Cardiac fibroblast (primary cell): Measurements from ENCODE around the gene L3HYPDH.

Source experiments
- DNase-seq, 2 donors: peaks; one replicate each; pipeline versions ENCODE4 v3.0.0 to v3.0.0-alpha.2; 2010; ENCODE audit warnings: low read depth in 2 of 2
- H3K4me3 ChIP-seq, 2 donors: replicated peaks in 1 of 2; 1 replicate in 1 of 2; 2 replicates in 1 of 2; pipeline ENCODE4 v1.5.1; 2011; ENCODE audit warnings: low read depth in 2 of 2, low read length in 2 of 2, mild to moderate bottlenecking in 2 of 2, moderate library complexity in 1 of 2
- TF ChIP-seq, protein P1 (sequence below): IDR thresholded peaks from one replicate; pipeline ENCODE4 v1.5.1; 2011; ENCODE audit warnings: low read depth, mild to moderate bottlenecking, low read length, inconsistent platforms

The L3HYPDH gene

DNA sequence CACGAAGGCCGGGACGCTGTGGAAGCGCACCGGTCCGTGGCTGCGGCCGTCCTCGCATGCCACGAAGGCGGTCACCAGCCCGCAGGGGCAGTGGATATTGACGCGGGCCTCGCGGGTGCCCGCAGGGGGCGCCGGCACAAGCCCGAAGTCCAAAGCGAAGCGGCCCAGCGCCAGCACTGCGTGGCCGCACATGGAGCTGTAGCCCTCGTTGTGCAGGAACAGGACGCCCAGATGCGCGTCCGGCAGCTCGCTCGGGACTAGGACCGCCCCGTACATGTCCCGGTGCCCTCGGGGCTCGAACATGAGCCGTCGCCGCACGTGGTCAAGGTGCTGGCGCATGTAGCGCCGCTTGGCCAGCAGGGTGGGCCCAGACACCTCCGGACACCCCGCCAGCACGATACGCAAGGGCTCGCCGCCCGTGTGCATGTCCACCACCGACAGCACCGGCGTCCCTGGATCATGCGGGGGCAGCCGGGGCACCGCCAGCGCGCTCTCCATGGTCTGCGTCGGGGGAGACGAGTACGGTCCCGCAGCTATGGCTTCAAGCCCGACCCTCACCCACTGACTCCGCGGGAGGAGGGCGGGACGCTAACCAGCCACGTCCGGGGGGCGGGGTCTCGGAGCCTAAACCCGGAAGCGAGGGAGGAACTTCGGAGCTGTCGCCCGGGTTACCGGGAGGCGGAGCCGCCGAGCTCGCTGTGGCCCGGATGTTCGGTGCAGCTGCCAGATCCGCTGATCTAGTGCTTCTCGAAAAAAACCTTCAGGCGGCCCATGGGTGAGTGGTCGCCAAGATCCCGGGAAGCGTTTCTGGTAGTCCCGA, at the start of gene L3HYPDH, which contains the start of gene JKAMP:
TSS of gene L3HYPDH (minus strand) at position 590 of the 820 bp plus-strand sequence. CDS start at position 498, 92 bp downstream.
TSS of gene JKAMP (plus strand) at position 699 of the 820 bp plus-strand sequence. CDS start at position 772, 73 bp downstream.
- TF ChIP-seq, protein P1, sequence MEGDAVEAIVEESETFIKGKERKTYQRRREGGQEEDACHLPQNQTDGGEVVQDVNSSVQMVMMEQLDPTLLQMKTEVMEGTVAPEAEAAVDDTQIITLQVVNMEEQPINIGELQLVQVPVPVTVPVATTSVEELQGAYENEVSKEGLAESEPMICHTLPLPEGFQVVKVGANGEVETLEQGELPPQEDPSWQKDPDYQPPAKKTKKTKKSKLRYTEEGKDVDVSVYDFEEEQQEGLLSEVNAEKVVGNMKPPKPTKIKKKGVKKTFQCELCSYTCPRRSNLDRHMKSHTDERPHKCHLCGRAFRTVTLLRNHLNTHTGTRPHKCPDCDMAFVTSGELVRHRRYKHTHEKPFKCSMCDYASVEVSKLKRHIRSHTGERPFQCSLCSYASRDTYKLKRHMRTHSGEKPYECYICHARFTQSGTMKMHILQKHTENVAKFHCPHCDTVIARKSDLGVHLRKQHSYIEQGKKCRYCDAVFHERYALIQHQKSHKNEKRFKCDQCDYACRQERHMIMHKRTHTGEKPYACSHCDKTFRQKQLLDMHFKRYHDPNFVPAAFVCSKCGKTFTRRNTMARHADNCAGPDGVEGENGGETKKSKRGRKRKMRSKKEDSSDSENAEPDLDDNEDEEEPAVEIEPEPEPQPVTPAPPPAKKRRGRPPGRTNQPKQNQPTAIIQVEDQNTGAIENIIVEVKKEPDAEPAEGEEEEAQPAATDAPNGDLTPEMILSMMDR = peak; percentile 30
- DNase-seq = peak; percentile 95 to 96
- peak within 1 kb of the TSS; percentile 90 for H3K4me3 ChIP-seq

DNA sequence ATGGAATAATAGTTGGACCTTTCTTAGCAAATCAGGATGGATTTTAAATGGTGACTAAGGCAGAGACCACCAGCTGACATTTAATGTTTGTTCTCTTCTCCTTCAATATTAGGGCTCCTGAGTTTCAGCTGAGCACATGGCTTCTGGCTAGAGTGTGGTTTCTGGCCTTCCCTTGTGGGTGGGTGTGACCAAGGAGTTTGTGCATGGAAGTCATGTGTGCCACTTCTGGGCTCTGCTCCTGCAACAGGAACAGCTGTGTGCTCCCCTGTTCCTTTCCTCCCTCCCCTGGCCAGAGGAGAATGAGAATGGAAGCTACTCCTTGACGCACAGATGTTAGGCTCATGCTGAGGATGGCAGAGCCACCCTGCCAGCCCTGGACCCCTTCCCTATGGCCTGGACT, 48.2 kb upstream of the L3HYPDH start:
- no peak overlapping the region for H3K4me3 ChIP-seq
- TF ChIP-seq, protein P1 = no peak

DNA sequence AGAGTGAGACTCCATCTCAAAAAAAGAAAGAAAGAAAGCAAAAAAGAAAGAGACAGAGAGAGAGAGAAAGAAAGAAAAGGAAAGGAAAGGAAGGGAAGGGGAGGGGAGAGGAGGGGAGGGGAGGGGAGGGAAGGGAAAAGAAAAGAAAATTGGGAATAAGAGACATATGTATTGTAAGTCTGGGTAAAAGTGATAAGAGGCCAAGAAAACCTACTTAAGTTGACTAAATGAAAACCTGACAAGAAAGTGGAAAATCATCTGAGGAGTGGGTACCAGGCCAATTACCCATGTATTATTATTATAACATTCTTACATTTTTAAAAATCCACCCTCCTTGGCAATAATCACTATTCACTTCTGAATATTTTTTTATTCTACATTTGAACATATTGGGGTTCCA, 46.1 kb upstream of the L3HYPDH start:
- DNase-seq = no peak
- TF ChIP-seq, protein P1 = no peak
- no peak overlapping the region for H3K4me3 ChIP-seq

More for the DNA sequence above, 48.2 kb upstream of the L3HYPDH start:
- no peak for DNase-seq

DNA sequence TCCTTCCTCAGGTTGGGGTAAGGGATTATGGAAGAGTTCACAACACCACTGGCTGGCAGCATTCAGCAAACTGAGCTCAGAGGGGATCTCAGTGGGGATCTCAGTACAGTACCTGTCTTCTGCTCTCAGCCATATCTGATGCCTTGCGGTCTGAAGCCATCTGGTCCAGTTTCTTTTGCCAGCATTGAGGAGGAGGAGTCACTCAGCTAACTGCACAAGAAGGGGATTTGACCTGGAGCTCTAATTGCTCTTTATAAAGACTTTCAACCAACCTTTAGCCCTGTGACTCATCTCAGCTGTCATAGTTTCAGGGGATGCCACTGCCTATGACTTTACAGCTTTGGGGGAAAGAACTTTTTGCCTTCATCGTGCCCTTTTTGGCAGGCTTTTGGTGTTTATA, 45.0 kb upstream of the L3HYPDH start:
- H3K4me3 ChIP-seq = no peak overlapping the region
- TF ChIP-seq, protein P1 = no peak
- DNase-seq = no peak

DNA sequence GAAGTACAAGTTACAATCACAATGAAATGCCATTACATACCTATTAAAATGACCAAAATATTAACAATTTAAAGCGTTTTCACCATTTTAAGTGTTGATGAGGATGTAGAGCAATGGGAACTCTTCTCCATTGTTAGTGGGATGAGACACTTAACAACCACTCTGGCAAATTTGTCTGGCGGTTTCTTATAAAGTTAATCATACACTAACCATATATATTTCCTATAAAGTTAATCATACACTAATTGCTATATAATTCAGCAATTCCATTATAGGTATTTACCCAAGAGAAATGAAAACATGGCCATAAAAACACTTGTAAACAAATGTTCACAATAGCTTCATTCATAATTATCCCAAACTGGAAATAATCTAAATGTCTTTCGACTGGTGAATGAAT, 36.0 kb upstream of the L3HYPDH start:
- TF ChIP-seq, protein P1 = no peak
- DNase-seq = no peak
- no peak overlapping the region for H3K4me3 ChIP-seq

DNA sequence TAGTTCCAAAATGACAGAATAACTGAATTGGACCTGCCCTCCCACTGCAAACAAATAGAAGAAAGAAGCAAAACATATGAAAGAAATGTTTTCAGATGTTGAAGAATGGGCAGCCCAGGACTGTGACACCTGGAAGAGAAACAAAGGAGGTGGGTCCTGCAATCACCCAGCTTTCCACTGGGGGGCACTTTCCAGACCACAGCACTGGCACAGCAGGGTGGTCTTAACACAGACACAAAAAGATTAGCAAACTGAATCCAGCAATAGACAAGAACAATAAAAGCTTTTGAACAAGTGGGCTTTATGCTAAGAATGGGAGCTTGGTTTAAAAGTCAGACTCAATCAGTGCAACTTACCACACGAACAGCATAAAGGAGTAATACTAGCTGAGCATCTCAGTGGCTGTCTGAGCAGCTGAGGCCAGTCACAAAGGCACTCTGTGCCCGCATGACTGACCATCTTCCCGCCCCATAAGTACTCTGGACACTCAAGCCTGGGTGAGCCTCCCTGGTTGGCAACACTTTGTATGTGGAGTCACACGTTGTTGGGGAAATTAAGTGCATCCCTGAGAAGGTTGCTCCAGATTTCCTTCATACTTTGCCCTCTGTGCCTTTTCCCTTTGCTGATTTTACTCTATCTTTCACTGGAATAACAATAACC, 27.8 kb upstream of the L3HYPDH start:
- TF ChIP-seq, protein P1 = peak; percentile 60
- no peak overlapping the region for H3K4me3 ChIP-seq
- DNase-seq = peak; percentile 4 to 6
